Neural progenitor cell (in vitro differentiated cells): Measurements from ENCODE around the gene DNAAF2. TPM values are rescaled to one million over a fixed set of nuclear protein-coding genes. Genes with fewer than 3 reads are reported as not detected.

Source experiments
- DNase-seq: peaks from one replicate; pipeline ENCODE4 v3.0.0-alpha.2; 2016; ENCODE audit warnings: low spot score
- H2AFZ ChIP-seq: fragments of 200-600 bp; sonication (generic); replicated peaks from 2 replicates; pipeline ENCODE4 v1.6.1; 2016; ENCODE audit warnings: antibody characterized with exemption
- H3F3A ChIP-seq: fragments of 200-600 bp; sonication (generic); 2 replicates; pipeline ENCODE4 v1.6.1; 2016; ENCODE audit warnings: antibody characterized with exemption, low read depth
- H3K27ac ChIP-seq: fragments of 200-600 bp; sonication (generic); 2 replicates; pipeline ENCODE4 v1.5.1; 2016; ENCODE audit warnings: mild to moderate bottlenecking
- H3K27me3 ChIP-seq: fragments of 200-600 bp; sonication (generic); 2 replicates; pipeline ENCODE4 v1.6.1; 2016; ENCODE audit warnings: mild to moderate bottlenecking, moderate library complexity
- H3K36me3 ChIP-seq: fragments of 200-600 bp; sonication (generic); 2 replicates; pipeline ENCODE4 v1.5.1; 2016
- H3K4me1 ChIP-seq: fragments of 200-600 bp; sonication (generic); 2 replicates; pipeline ENCODE4 v1.6.1; 2016; ENCODE audit warnings: mixed run types
- H3K4me2 ChIP-seq: fragments of 200-600 bp; sonication (generic); 2 replicates; pipeline ENCODE4 v1.6.1; 2016
- H3K4me3 ChIP-seq: fragments of 200-600 bp; sonication (generic); 2 replicates; pipeline ENCODE4 v1.5.1; 2016
- H3K79me2 ChIP-seq: fragments of 200-600 bp; sonication (generic); 2 replicates; pipeline ENCODE4 v1.6.1; 2016; ENCODE audit warnings: low read depth
- H3K9ac ChIP-seq: fragments of 200-600 bp; sonication (generic); 2 replicates; pipeline ENCODE4 v1.6.1; 2016
- H3K9me3 ChIP-seq: fragments of 200-600 bp; sonication (generic); 2 replicates; pipeline ENCODE4 v1.5.1; 2016; ENCODE audit warnings: low read depth
- H4K20me1 ChIP-seq: fragments of 200-600 bp; sonication (generic); 2 replicates; pipeline ENCODE4 v1.6.1; 2016; ENCODE audit warnings: low read depth
- H3K27ac Mint-ChIP-seq: 3 replicates; pipeline ENCODE4 v1.8.0; 2021; ENCODE audit warnings: mixed read lengths
- H3K27me3 Mint-ChIP-seq: 2 replicates; pipeline ENCODE4 v1.8.0; 2022; ENCODE audit warnings: low read depth, mild to moderate bottlenecking, inconsistent platforms, moderate library complexity, mixed read lengths; ENCODE audit not compliant: insufficient read depth
- H3K36me3 Mint-ChIP-seq: 3 replicates; pipeline ENCODE4 v1.8.0; 2021; ENCODE audit warnings: mixed read lengths
- H3K4me1 Mint-ChIP-seq: 3 replicates; pipeline ENCODE4 v1.8.0; 2021; ENCODE audit warnings: mixed read lengths
- H3K4me3 Mint-ChIP-seq: 3 replicates; pipeline ENCODE4 v1.8.0; 2021; ENCODE audit warnings: mild to moderate bottlenecking, moderate library complexity, mixed read lengths
- H3K9me3 Mint-ChIP-seq: 3 replicates; pipeline ENCODE4 v1.8.0; 2020; ENCODE audit warnings: mixed read lengths
- EZH2 ChIP-seq: fragments of 200-600 bp; sonication (generic); IDR thresholded peaks from 2 replicates; pipeline ENCODE4 v1.6.1; 2017; ENCODE audit warnings: antibody characterized with exemption, mild to moderate bottlenecking, moderate library complexity
- EZH2phosphoT487 ChIP-seq: fragments of 200-600 bp; sonication (generic); IDR thresholded peaks from 2 replicates; pipeline ENCODE4 v1.6.1; 2017; ENCODE audit warnings: antibody characterized with exemption
- total RNA-seq: library from RNA; depleted of rRNA; stranded (reverse); fragments of >200 nt; gene quantifications from 2 replicates; pipeline ENCODE4 v1.2.3, GENCODE V29; 2015; ENCODE audit warnings: low replicate concordance
- TF ChIP-seq, protein P1 (sequence below): fragments of 200-600 bp; sonication (generic); IDR thresholded peaks from 2 replicates; pipeline ENCODE4 v1.5.1; 2017; ENCODE audit warnings: antibody characterized with exemption, mild to moderate bottlenecking

The DNAAF2 gene
- total RNA-seq, 1 donor from 2014 or later: 35.1 TPM

DNA sequence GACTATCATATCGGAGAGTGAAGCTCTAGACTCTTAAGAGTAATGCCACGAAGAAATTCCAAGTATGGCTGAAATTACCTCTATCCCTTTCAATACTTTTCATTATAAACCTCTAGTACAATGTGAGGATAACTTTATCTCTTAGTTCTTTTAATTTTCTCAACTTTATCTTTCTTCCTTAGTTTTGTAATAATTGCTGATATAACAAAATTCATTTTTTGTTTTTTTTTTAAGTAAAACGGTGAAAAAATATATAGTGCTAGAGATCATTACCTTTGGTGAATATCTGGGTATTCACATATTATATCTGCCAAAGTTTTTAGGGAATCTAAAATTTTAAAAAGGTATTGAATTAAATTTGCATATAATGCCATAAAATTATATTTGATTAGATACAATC, 19.5 kb upstream of the DNAAF2 start:
- Histone ChIP-seq H3K4me1 (no peaks in the 10 kb centered on the region), H3K36me3 (no peaks in the 10 kb centered on the region), H3K79me2 (no peaks in the 10 kb centered on the region), H4K20me1 (no peaks in the 10 kb centered on the region), H3K27ac (no peak overlapping the region), H3K9me3 (no peaks in the 10 kb centered on the region), H3K27me3 (no peaks in the 10 kb centered on the region), H3K4me2 (no peak overlapping the region), H3K9ac (no peak overlapping the region), H2AFZ (no peak overlapping the region), H3K4me3 (no peak overlapping the region), H3F3A (no peaks in the 10 kb centered on the region)
- Mint-ChIP-seq H3K4me1 (no peaks in the 10 kb centered on the region), H3K9me3 (no peaks in the 10 kb centered on the region), H3K27me3 (peaks cover 3% of the 10 kb centered on the region), H3K4me3 (no peak overlapping the region), H3K27ac (no peak overlapping the region), H3K36me3 (peaks cover 8% of the 10 kb centered on the region)
- TF ChIP-seq, protein P1, sequence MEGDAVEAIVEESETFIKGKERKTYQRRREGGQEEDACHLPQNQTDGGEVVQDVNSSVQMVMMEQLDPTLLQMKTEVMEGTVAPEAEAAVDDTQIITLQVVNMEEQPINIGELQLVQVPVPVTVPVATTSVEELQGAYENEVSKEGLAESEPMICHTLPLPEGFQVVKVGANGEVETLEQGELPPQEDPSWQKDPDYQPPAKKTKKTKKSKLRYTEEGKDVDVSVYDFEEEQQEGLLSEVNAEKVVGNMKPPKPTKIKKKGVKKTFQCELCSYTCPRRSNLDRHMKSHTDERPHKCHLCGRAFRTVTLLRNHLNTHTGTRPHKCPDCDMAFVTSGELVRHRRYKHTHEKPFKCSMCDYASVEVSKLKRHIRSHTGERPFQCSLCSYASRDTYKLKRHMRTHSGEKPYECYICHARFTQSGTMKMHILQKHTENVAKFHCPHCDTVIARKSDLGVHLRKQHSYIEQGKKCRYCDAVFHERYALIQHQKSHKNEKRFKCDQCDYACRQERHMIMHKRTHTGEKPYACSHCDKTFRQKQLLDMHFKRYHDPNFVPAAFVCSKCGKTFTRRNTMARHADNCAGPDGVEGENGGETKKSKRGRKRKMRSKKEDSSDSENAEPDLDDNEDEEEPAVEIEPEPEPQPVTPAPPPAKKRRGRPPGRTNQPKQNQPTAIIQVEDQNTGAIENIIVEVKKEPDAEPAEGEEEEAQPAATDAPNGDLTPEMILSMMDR: no peak
- TF ChIP-seq EZH2 (no peak), EZH2phosphoT487 (no peak)
- DNase-seq: no peak

DNA sequence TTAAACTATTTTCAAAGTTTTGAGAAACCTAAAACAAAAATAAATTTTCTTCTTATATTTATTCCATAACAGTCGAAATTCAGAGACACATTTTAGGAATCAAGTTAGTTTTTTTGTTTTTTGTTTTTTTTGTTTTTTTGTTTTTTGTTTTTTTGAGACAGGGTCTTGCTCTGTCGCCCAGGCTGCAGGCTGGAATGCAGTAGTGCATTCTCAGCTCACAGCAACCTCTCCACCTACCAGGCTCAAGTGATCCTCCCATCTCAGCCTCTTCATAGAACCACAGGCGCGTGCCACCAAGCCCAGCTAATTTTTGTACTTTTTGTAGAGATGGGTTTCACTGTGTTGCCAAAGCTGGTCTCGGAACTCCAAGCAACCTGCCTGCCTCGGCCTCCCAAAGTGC, 18.5 kb upstream of the DNAAF2 start:
- no peak overlapping the region for H3K4me3 Mint-ChIP-seq
- H3K9me3 Mint-ChIP-seq: no peaks in the 10 kb centered on the region
- Histone ChIP-seq H3K9me3 (no peaks in the 10 kb centered on the region), H3K4me1 (no peaks in the 10 kb centered on the region), H2AFZ (no peak overlapping the region), H3K9ac (no peak overlapping the region), H3F3A (no peaks in the 10 kb centered on the region), H3K36me3 (no peaks in the 10 kb centered on the region), H3K79me2 (no peaks in the 10 kb centered on the region), H3K4me3 (no peak overlapping the region), H3K27me3 (no peaks in the 10 kb centered on the region), H4K20me1 (no peaks in the 10 kb centered on the region), H3K27ac (no peak overlapping the region), H3K4me2 (no peak overlapping the region)
- no peak for DNase-seq
- peaks cover 10% of the 10 kb centered on the region for H3K36me3 Mint-ChIP-seq
- no peaks in the 10 kb centered on the region for H3K4me1 Mint-ChIP-seq
- no peak for TF ChIP-seq EZH2phosphoT487
- TF ChIP-seq EZH2: no peak
- TF ChIP-seq, protein P1: no peak
- peaks cover 3% of the 10 kb centered on the region for H3K27me3 Mint-ChIP-seq
- no peak overlapping the region for H3K27ac Mint-ChIP-seq

DNA sequence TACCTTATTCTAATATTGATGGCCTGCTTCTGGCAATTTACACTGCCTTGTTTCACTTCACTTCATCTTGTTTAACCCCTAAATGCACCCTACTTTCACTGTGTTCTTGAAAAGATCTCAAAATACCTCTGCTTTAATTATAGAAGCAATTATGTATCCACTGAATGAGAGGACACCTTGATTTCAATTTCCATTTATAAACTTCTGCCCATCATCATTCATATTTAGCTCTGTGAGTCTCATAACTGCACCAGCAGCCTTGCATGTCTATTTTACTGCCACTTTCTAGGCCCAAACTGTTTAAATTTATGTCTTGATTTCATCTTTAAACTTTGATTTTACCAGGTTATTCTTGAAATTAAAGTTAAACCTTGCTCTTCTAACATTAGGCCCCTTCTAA, 7.1 kb upstream of the DNAAF2 start:
- Histone ChIP-seq H3K79me2 (peaks cover 41% of the 10 kb centered on the region), H3K9ac (peak overlapping the region; percentile 6), H3F3A (peaks cover 12% of the 10 kb centered on the region), H3K9me3 (no peaks in the 10 kb centered on the region), H3K4me3 (no peak overlapping the region), H3K27ac (peak overlapping the region; percentile 56), H3K36me3 (no peaks in the 10 kb centered on the region), H3K27me3 (no peaks in the 10 kb centered on the region), H3K4me2 (no peak overlapping the region), H3K4me1 (no peaks in the 10 kb centered on the region), H4K20me1 (peaks cover 14% of the 10 kb centered on the region), H2AFZ (no peak overlapping the region)
- Mint-ChIP-seq H3K4me3 (no peak overlapping the region), H3K9me3 (no peaks in the 10 kb centered on the region), H3K27me3 (peaks cover 3% of the 10 kb centered on the region), H3K27ac (no peak overlapping the region), H3K36me3 (peaks cover 27% of the 10 kb centered on the region), H3K4me1 (peaks cover 3% of the 10 kb centered on the region)
- no peak for DNase-seq
- TF ChIP-seq, protein P1: no peak
- TF ChIP-seq EZH2phosphoT487 (no peak), EZH2 (no peak)
